Fibroblast of upper back skin (primary cell): ENCODE results near the gene TMCC3.
"Not testable (repeated sequence)": the region's sequence is repeated elsewhere in the genome, so short reads cannot be mapped to it uniquely, and the experiment has no call there.

ENCODE experiments used
- DNase-seq: peaks from one replicate; pipeline ENCODE4 v3.0.0-alpha.2; 2013

TMCC3 gene

GRCh38 chr12:94650143-94651056, at the start of gene TMCC3:
TSS of gene TMCC3 (minus strand) at chr12:94650557. CDS start at chr12:94650430, 127 bp downstream.
- DNase-seq: no peak

GRCh38 chr12:94699801-94700200, 49.4 kb upstream of the TMCC3 start:
- DNase-seq: no peak

- DNase-seq: no peak
Measured at GRCh38 chr12:94698578-94698977, 48.2 kb upstream of the TMCC3 start.

GRCh38 chr12:94697631-94698030, 47.3 kb upstream of the TMCC3 start:
- DNase-seq: no peak

GRCh38 chr12:94694732-94695131, 44.4 kb upstream of the TMCC3 start:
- no peak for DNase-seq

- not testable (repeated sequence) for DNase-seq
Measured at GRCh38 chr12:94692826-94693225, 42.5 kb upstream of the TMCC3 start.

- DNase-seq: peak; percentile 37
Measured at GRCh38 chr12:94690198-94690771, 39.9 kb upstream of the TMCC3 start.

- no peak for DNase-seq
Measured at GRCh38 chr12:94689646-94690036, 39.3 kb upstream of the TMCC3 start.

- peak; percentile 79 for DNase-seq
Measured at GRCh38 chr12:94689002-94689645, 38.8 kb upstream of the TMCC3 start.

- DNase-seq: no peak
Measured at GRCh38 chr12:94687891-94688290, 37.5 kb upstream of the TMCC3 start.

- DNase-seq: no peak
Measured at GRCh38 chr12:94686834-94687628, 36.7 kb upstream of the TMCC3 start.

GRCh38 chr12:94684416-94685142, 34.2 kb upstream of the TMCC3 start:
- DNase-seq: no peak

GRCh38 chr12:94679554-94680195, 29.3 kb upstream of the TMCC3 start:
- DNase-seq: no peak

- DNase-seq: no peak
Measured at GRCh38 chr12:94678849-94679248, 28.5 kb upstream of the TMCC3 start.

- DNase-seq: no peak
Measured at GRCh38 chr12:94678379-94678778, 28.0 kb upstream of the TMCC3 start.

GRCh38 chr12:94677778-94678177, 27.4 kb upstream of the TMCC3 start:
- DNase-seq: no peak

- no peak for DNase-seq
Measured at GRCh38 chr12:94676922-94677321, 26.6 kb upstream of the TMCC3 start.

GRCh38 chr12:94676031-94676641, 25.8 kb upstream of the TMCC3 start:
- no peak for DNase-seq

- DNase-seq: no peak
Measured at GRCh38 chr12:94674835-94675234, 24.5 kb upstream of the TMCC3 start.

- DNase-seq: no peak
Measured at GRCh38 chr12:94674051-94674451, 23.7 kb upstream of the TMCC3 start.

- DNase-seq: no peak
Measured at GRCh38 chr12:94673496-94673895, 23.1 kb upstream of the TMCC3 start.
